Right lobe of liver (tissue), 6 donors: Measurements from ENCODE around the gene NR6A1. TPM values are rescaled to one million over a fixed set of nuclear protein-coding genes. Genes with fewer than 3 reads are reported as not detected.

Source experiments
- ATAC-seq, 4 donors: fragments of 200-7000 bp; cut with Tn5 transposase; one replicate each; pipeline ENCODE4 v1.9.1; 2020; ENCODE audit warnings: mild to moderate bottlenecking in 4 of 4, moderate library complexity in 4 of 4
- DNase-seq, 3 donors: peaks; one replicate each; pipeline ENCODE4 v3.0.0-alpha.2; 2020
- H3K27ac ChIP-seq, 3 donors: fragments of 200-600 bp; one replicate each; pipeline ENCODE4 v1.8.0; 2022
- H3K27me3 ChIP-seq, 2 donors: fragments of 200-600 bp; one replicate each; pipeline ENCODE4 v1.8.0; 2022
- H3K36me3 ChIP-seq, 4 donors: fragments of 200-600 bp; sonication (generic) in 1 of 4; one replicate each; pipeline versions ENCODE4 v1.5.1 to v1.8.0; 2017 to 2022; ENCODE audit warnings: control low read depth in 1 of 4
- H3K4me1 ChIP-seq, 4 donors: fragments of 200-600 bp; sonication (generic) in 1 of 4; one replicate each; pipeline versions ENCODE4 v1.5.1 to v1.8.0; 2017 to 2022; ENCODE audit warnings: control low read depth in 1 of 4
- H3K4me3 ChIP-seq, 3 donors: fragments of 200-600 bp; one replicate each; pipeline ENCODE4 v1.8.0; 2022
- H3K9me3 ChIP-seq, 4 donors: fragments of 200-600 bp; sonication (generic) in 1 of 4; one replicate each; pipeline versions ENCODE4 v1.5.1 to v1.8.0; 2017 to 2022; ENCODE audit warnings: control low read depth in 1 of 4
- CTCF ChIP-seq, 4 donors: fragments of 200-600 bp in 3 of 4; fragments of 450-650 bp in 1 of 4; IDR thresholded peaks; one replicate each; pipeline versions ENCODE4 v1.5.1 to v1.8.0; 2016 to 2022; ENCODE audit warnings: antibody characterized with exemption in 4 of 4, mild to moderate bottlenecking in 2 of 4
- POLR2A ChIP-seq: fragments of 450-650 bp; IDR thresholded peaks from one replicate; pipeline ENCODE4 v1.6.1; 2017; ENCODE audit warnings: antibody characterized with exemption, mild to moderate bottlenecking
- WGBS: methylation state at CpG from one replicate; pipeline ENCODE4 v1.1.6; 2018; ENCODE audit warnings: low coverage, low lambda C conversion rate; ENCODE audit not compliant: insufficient coverage; ENCODE audit errors: missing lambda C conversion rate; 5-methylcytosine and 5-hydroxymethylcytosine counted together
- intact Hi-C, 2 donors: fragments of 100-400 bp; cut with DNase I; formaldehyde crosslinking; loops; one replicate each; pipeline versions ENCODE4 v1.11.2 to v1.14.1; 2022
- total RNA-seq, 6 experiments: library from RNA; depleted of rRNA in 2 of 6; stranded (reverse); fragments of >200 nt in 2 of 6; fragmentation: NEBNext Ultra II Directional in 3 of 6; extraction: Animal tissue kit (Norgen Biotek cat#: 25700) in 3 of 6; gene quantifications; one replicate each; pipeline versions ENCODE4 v1.1.0 to v1.2.4, GENCODE V29; 2016 to 2023
- donor health status: DM: no; HTN: yes; CAD: no.
- donor health status: DM: no; HTN: no; CAD: no.
- donor health status: DM: no; HTN: no; CAD: no.
- donor health status: DM: no; HTN: yes; CAD: no.
- donor health status: DM: no; HTN: yes; CAD: no.

Gene NR6A1
- total RNA-seq, 6 experiments from 2014 or later = 1.3 to 3.6 (median 1.9) TPM

DNA sequence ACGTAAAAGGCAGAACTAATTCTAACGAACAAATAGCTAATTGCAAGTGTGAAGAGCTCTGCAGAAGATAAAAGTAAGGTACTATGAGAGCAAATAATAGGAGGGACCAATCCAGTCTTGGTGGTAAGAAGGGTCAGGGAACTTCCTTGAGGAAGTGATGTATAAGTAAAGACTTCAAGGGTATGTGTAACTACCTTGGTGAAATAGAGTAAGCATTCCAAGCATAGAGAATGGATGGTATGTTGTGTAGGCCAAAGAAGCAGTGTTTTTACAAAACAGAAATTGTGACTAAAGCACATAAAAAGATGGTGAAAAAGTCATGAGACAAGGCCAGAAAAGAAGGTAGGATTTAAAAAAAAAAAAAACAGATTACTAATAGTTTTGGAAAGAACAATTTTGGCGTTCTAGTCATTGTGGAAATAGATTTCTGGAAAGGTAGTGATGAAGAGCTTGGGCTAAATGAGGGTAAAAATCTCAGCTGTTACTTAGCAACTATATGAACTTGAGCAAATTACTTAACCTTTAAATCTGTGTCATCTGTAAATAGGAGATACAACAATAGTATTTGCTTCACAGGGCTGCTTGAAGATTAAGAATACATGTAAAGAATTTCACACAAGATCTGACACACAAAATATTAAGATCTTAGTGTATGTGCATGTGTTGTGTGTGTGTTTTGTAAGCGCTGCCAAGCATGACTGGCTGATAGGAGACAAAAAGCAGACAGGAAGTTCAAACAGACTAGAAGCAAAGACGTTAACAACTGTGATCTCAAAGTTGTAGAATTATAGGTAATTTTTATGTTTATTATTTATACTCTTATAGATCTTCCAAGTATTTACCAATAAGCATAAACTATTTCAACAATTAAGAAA, 73.5 kb downstream of the NR6A1 start:
- H3K4me3 ChIP-seq = no peak overlapping the region
- no peaks in the 10 kb centered on the region for H3K36me3 ChIP-seq
- intact Hi-C loops = no loop called here
- TF ChIP-seq CTCF (IDR thresholded peaks at IDR 0.05) = no peak
- TF ChIP-seq POLR2A = no peak
- no peak for ATAC-seq
- WGBS = 60% methylated on average over 5 of the region's 5 CpGs
- no peaks in the 10 kb centered on the region for H3K4me1 ChIP-seq
- no peak overlapping the region for H3K27ac ChIP-seq
- no peaks in the 10 kb centered on the region for H3K9me3 ChIP-seq
- no peaks in the 10 kb centered on the region for H3K27me3 ChIP-seq
- DNase-seq = no peak

GRCh38 chr9:124696101-124696500, 75.0 kb downstream of the NR6A1 start:
- Histone ChIP-seq H3K9me3 (no peaks in the 10 kb centered on the region), H3K36me3 (no peaks in the 10 kb centered on the region), H3K4me3 (no peak overlapping the region), H3K4me1 (no peaks in the 10 kb centered on the region), H3K27ac (no peak overlapping the region), H3K27me3 (no peaks in the 10 kb centered on the region)
- DNase-seq (no peak), ATAC-seq (no peak)
- intact Hi-C loops = no loop called here
- 92% methylated on average over 3 of the region's 3 CpGs for WGBS
- TF ChIP-seq CTCF (IDR thresholded peaks at IDR 0.05) (no peak), POLR2A (no peak)

DNA sequence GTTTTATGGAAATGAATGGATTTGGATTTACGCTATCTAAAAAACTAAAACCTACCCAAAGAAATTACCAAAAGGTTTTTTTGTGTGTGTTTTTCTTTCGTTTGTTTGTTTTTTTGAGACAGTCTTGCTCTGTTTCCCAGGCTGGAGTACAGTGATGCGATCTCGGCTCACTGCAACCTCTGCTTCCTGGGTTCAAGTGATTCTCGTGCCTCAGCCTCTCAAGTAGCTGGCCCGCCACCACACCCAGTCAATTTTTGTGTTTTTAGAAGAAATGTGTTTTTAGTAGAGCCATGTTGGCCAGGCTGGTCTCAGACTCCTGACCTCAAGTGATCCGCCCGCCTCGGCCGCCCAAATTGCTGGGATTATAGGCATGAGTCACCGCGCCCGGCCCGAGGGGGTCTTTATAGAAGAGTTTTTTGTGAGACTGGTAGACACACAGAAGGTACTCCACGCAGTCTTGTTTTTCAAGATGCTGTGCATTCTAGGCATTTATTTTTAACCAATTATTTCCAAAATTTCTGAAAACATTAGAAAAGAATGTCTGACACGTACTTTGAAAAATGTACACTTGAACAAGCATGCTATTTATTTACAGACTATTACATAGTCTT, 75.7 kb downstream of the NR6A1 start:
- H3K9me3 ChIP-seq = no peaks in the 10 kb centered on the region
- WGBS = 83% methylated on average over 16 of the region's 16 CpGs
- no peaks in the 10 kb centered on the region for H3K4me1 ChIP-seq
- no peaks in the 10 kb centered on the region for H3K27me3 ChIP-seq
- no peak for ATAC-seq
- no peaks in the 10 kb centered on the region for H3K36me3 ChIP-seq
- DNase-seq = no peak
- TF ChIP-seq POLR2A (no peak), CTCF (IDR thresholded peaks at IDR 0.05) (no peak)
- intact Hi-C loops = no loop called here
- H3K4me3 ChIP-seq = no peak overlapping the region
- H3K27ac ChIP-seq = no peak overlapping the region

DNA sequence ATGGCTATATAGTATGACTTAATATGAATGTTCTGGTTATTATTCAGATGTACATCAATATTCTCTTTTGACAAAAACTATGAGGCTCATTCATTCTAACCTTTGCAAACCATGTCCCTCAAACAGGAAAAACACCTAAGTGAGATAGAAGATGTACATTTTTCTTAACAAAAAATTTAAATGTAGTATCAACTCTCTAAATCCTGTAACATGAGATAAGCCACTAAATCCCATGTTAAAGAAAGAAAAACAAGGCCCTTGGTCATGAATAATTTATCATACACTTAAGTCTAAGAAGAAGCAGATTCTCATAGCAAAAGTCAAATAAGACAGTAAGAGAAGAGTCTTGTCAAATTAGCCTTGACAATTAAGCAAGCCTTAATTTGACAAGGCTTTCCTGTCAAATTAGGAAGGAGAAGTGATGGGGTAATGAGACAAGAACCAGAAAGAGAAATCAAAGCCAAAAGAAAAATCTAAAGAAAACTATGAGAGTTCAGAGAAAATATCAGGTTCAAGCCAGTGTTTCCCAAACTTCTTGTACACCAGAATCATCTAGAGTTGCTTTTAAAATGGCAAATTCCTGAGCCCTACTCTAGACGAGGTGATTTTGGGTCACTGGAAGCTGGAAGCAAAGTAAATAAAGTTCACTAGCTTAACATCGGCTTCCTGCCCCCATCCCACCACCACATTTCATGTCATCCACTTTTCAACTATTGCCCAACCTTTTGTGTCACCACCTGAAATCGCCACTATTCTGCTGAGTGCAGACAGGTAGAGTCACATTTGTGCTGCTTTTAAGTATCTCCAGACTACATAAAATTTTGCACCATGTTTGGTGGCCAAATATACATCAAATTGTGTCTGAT, 76.5 kb downstream of the NR6A1 start:
- no peak overlapping the region for H3K27ac ChIP-seq
- H3K9me3 ChIP-seq = no peaks in the 10 kb centered on the region
- no peaks in the 10 kb centered on the region for H3K4me1 ChIP-seq
- ATAC-seq = no peak
- intact Hi-C loops = no loop called here
- TF ChIP-seq CTCF (IDR thresholded peaks at IDR 0.05) = no peak
- no peak for TF ChIP-seq POLR2A
- no peak overlapping the region for H3K4me3 ChIP-seq
- DNase-seq = no peak
- H3K27me3 ChIP-seq = no peaks in the 10 kb centered on the region
- 11% methylated on average over 3 of the region's 3 CpGs for WGBS
- no peaks in the 10 kb centered on the region for H3K36me3 ChIP-seq
